OCI-LY3 (cell line): Measurements from ENCODE around the gene SASH1.

Source experiments
- H2AFZ ChIP-seq: fragments of 200-600, 300-600 bp; shearing (Covaris generic); 2 replicates; pipeline ENCODE4 v1.6.0; 2014; ENCODE audit warnings: antibody characterized with exemption, low read depth, low read length
- H3K27ac ChIP-seq: fragments of 200-600, 300-600 bp; sonication (generic); 2 replicates; pipeline ENCODE4 v1.5.1; 2014; ENCODE audit warnings: mild to moderate bottlenecking, low read length, moderate library complexity, mixed read lengths
- H3K27me3 ChIP-seq: fragments of 200-600, 300-600 bp; sonication (generic); 2 replicates; pipeline ENCODE4 v1.6.1; 2014; ENCODE audit warnings: low read depth, low read length, mixed read lengths
- H3K36me3 ChIP-seq: fragments of 200-600, 300-600 bp; sonication (generic); replicated peaks from 2 replicates; pipeline ENCODE3; 2014; ENCODE audit warnings: low read depth, low read length, mixed read lengths
- H3K4me1 ChIP-seq: fragments of 300-600, 200-600 bp; sonication (generic); 2 replicates; pipeline ENCODE4 v1.6.1; 2014; ENCODE audit warnings: low read length, mixed read lengths
- H3K4me2 ChIP-seq: fragments of 200-600, 300-600 bp; sonication (generic); 2 replicates; pipeline ENCODE4 v1.6.1; 2014; ENCODE audit warnings: low read length, mixed read lengths
- H3K4me3 ChIP-seq: fragments of 300-600, 200-600 bp; sonication (generic); 2 replicates; pipeline ENCODE4 v1.5.1; 2014; ENCODE audit warnings: antibody characterized with exemption, mild to moderate bottlenecking, low read length, moderate library complexity
- H3K79me2 ChIP-seq: fragments of 300-600, 200-600 bp; shearing (Covaris generic); 2 replicates; pipeline ENCODE4 v1.6.1; 2014; ENCODE audit warnings: mild to moderate bottlenecking, low read length, mixed read lengths
- H3K9ac ChIP-seq: fragments of 300-600, 200-600 bp; shearing (Covaris generic); 2 replicates; pipeline ENCODE4 v1.6.0; 2014; ENCODE audit warnings: mild to moderate bottlenecking, low read length, moderate library complexity
- H3K9me3 ChIP-seq: fragments of 200-600, 300-600 bp; shearing (Covaris generic); 2 replicates; pipeline ENCODE4 v1.6.1; 2014; ENCODE audit warnings: low read length, mixed read lengths; ENCODE audit not compliant: insufficient read depth
- H4K20me1 ChIP-seq: fragments of 200-600, 300-600 bp; sonication (generic); 2 replicates; pipeline ENCODE4 v1.6.1; 2016; ENCODE audit warnings: low read length, mixed read lengths; ENCODE audit not compliant: insufficient read depth
- EZH2phosphoT487 ChIP-seq: fragments of 200-600 bp; shearing (Covaris generic); IDR thresholded peaks from 2 replicates; pipeline ENCODE4 v1.6.1; 2018; ENCODE audit warnings: antibody characterized with exemption, mixed run types, low read depth
- TF ChIP-seq, protein P1 (sequence below): fragments of 200-600, 300-600 bp; sonication (generic); IDR thresholded peaks from 2 replicates; pipeline ENCODE4 v1.5.1; 2014; ENCODE audit warnings: antibody characterized with exemption, low read length, low read depth

SASH1 gene

DNA sequence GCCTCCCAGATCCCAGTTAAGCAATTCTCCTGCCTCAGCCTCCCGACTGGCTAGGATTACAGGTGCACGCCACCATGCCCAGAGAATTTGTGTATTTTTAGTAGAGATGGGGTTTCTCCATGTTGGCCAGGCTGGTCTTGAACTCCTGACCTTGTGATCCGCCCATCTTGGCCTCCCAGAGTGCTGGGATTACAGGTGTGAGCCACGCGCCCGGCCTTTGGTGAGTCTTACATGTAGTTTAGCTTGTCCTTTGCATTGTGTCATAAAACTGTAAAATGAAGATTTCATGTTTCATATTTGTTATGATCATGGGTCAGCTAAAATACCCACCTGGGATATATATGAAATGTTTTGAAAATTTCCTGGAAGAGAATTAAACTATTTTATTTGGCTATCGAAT lies 183.5 kb downstream of the SASH1 start:
- Histone ChIP-seq H3K9ac (no peak overlapping the region), H3K9me3 (no peaks in the 10 kb centered on the region), H3K27ac (no peak overlapping the region), H3K4me3 (no peak overlapping the region), H3K4me2 (no peak overlapping the region), H3K27me3 (peaks cover 12% of the 10 kb centered on the region), H3K4me1 (peaks cover 22% of the 10 kb centered on the region), H2AFZ (no peak overlapping the region), H3K79me2 (no peaks in the 10 kb centered on the region), H3K36me3 (no peaks in the 10 kb centered on the region), H4K20me1 (no peaks in the 10 kb centered on the region)
- TF ChIP-seq, protein P1, sequence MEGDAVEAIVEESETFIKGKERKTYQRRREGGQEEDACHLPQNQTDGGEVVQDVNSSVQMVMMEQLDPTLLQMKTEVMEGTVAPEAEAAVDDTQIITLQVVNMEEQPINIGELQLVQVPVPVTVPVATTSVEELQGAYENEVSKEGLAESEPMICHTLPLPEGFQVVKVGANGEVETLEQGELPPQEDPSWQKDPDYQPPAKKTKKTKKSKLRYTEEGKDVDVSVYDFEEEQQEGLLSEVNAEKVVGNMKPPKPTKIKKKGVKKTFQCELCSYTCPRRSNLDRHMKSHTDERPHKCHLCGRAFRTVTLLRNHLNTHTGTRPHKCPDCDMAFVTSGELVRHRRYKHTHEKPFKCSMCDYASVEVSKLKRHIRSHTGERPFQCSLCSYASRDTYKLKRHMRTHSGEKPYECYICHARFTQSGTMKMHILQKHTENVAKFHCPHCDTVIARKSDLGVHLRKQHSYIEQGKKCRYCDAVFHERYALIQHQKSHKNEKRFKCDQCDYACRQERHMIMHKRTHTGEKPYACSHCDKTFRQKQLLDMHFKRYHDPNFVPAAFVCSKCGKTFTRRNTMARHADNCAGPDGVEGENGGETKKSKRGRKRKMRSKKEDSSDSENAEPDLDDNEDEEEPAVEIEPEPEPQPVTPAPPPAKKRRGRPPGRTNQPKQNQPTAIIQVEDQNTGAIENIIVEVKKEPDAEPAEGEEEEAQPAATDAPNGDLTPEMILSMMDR, result no peak
- TF ChIP-seq EZH2phosphoT487, result no peak

DNA sequence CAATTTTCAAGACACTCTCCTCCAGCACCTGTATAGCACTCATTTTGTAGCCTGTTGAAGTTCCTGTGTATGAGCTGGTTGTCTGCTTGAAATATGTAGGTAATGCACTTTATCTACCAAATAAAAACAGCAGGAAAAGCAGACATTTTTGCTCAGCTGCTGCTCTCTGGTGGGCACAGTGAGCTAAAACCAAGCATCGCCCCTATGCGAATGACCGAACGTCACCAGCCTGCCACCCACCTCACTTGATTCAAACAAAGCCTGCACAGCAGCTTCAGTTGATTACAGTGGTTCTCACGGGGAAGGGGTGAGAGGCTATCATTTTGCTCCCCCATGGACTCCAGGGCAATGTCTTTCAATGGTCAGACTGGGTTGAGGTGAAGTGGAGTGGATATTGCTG lies 185.7 kb downstream of the SASH1 start:
- Histone ChIP-seq H3K4me3 (no peak overlapping the region), H4K20me1 (no peaks in the 10 kb centered on the region), H3K27ac (no peak overlapping the region), H3K27me3 (peaks cover 9% of the 10 kb centered on the region), H3K9ac (no peak overlapping the region), H3K36me3 (no peaks in the 10 kb centered on the region), H3K4me2 (no peak overlapping the region), H3K9me3 (no peaks in the 10 kb centered on the region), H3K79me2 (no peaks in the 10 kb centered on the region), H3K4me1 (peaks cover 20% of the 10 kb centered on the region), H2AFZ (no peak overlapping the region)
- no peak for TF ChIP-seq EZH2phosphoT487
- TF ChIP-seq, protein P1, result peak; percentile 44

DNA sequence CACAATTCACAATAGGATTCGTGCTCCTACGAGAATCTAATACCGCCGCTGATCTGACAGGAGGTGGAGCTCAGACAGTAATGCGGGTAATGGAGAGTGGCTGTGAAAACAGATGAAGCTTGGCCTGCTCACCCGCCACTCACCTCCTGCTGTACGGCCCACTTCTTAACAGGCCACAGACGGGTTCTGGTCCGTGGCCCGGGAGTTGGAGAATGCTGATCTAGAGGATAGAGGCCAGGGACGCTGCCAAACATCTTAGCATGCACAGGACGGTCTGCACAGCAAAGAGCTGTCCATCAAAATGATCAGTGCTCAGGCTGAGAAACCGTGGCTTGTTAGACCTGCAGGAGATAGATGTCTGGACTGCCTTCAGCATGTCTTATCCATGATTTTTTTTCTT lies 186.4 kb downstream of the SASH1 start:
- Histone ChIP-seq H3K27me3 (peaks cover 9% of the 10 kb centered on the region), H3K27ac (no peak overlapping the region), H3K9ac (no peak overlapping the region), H3K9me3 (no peaks in the 10 kb centered on the region), H3K4me2 (no peak overlapping the region), H3K4me1 (peaks cover 20% of the 10 kb centered on the region), H3K36me3 (no peaks in the 10 kb centered on the region), H3K4me3 (no peak overlapping the region), H4K20me1 (no peaks in the 10 kb centered on the region), H2AFZ (no peak overlapping the region), H3K79me2 (no peaks in the 10 kb centered on the region)
- TF ChIP-seq, protein P1, result no peak
- no peak for TF ChIP-seq EZH2phosphoT487

DNA sequence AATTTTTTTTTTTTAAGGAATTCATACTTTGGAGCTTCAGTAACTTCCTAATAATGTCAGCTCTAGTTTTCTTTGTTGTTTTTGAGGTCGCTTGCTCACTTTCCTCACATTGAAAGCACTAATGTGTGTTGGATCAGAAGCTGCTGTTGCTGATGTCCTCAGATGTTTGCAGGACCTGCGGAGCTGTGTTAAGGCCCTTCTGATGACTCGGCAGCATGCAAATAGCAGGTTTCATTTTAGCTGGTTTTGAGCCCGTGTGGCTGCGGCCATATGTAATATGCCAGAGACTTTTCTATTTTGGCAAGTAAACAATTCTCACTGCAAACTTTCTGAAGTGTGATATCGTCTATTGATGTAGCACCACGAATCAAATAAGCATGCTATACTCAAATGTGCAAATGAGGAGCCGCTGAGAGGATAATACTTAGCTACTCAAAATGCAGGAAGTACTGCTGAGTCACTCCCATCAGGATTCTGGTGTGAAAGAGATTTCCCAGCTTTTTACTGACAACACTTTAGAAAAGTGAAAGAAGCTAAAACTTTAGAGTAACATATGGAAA lies 187.8 kb downstream of the SASH1 start:
- Histone ChIP-seq H3K9me3 (no peaks in the 10 kb centered on the region), H3K9ac (0 out of 2 replicates have a peak overlapping the region, but pooled peaks have one; percentile 10), H2AFZ (peak overlapping the region; percentile 93), H3K27me3 (peaks cover 14% of the 10 kb centered on the region), H3K4me3 (peak overlapping the region; percentile 56), H3K4me2 (peak overlapping the region; percentile 72), H3K36me3 (no peaks in the 10 kb centered on the region), H4K20me1 (no peaks in the 10 kb centered on the region), H3K79me2 (no peaks in the 10 kb centered on the region), H3K27ac (no peak overlapping the region), H3K4me1 (peaks cover 10% of the 10 kb centered on the region)
- TF ChIP-seq, protein P1, result no peak
- no peak for TF ChIP-seq EZH2phosphoT487
